A549 (cell line): ENCODE measurements around the gene KIF3A. TPM values are rescaled to one million over a fixed set of nuclear protein-coding genes. Genes with fewer than 3 reads are reported as not detected.

Source experiments
- ATAC-seq, 2 experiments: fragments of 200-7000 bp in 1 of 2; fragments of >200 bp in 1 of 2; cut with Nextera tagmentation in 1 of 2; cut with Tn5 transposase in 1 of 2; 3 replicates each; pipeline versions ENCODE4 v1.8.0 to v1.9.1; 2018 to 2020; ENCODE audit warnings: mild to moderate bottlenecking in 1 of 2, moderate library complexity in 1 of 2
- CTCF ChIA-PET: fragments of 300-600 bp; sonication (Branson Sonifier 250); formaldehyde crosslinking; extraction: SDS; loops from one replicate; lab custom pipeline; 2021; ENCODE audit warnings: antibody characterized with exemption, inconsistent platforms; lab: Yijun Ruan, JAX
- POLR2A ChIA-PET: fragments of 350-600 bp; formaldehyde crosslinking; extraction: SDS; loops from one replicate; lab custom pipeline; 2021; ENCODE audit warnings: antibody characterized with exemption, inconsistent platforms; lab: Yijun Ruan, JAX
- DNase-seq, 2 experiments: peaks; one replicate each; pipeline versions ENCODE4 v3.0.0 to v3.0.0-alpha.2; 2011 to 2016; ENCODE audit warnings: low read depth in 1 of 2, low spot score in 1 of 2
- FAIRE-seq: peaks from 2 replicates; lab custom pipeline; 2011; peaks lifted over from hg19 to GRCh38; lab: Jason Lieb, UNC
- H3K27ac ChIP-seq, 2 experiments: fragments of >200 bp; sonication (Bioruptor Twin); formaldehyde crosslinking; 3 replicates each; pipeline ENCODE4 v1.5.1; 2016 to 2017
- H3K4me1 ChIP-seq: fragments of >200 bp; sonication (Bioruptor Twin); formaldehyde crosslinking; 3 replicates; pipeline ENCODE4 v1.6.1; 2016
- H3K4me2 ChIP-seq: fragments of >200 bp; sonication (Bioruptor Twin); formaldehyde crosslinking; 3 replicates; pipeline ENCODE4 v1.6.1; 2016
- H3K4me3 ChIP-seq: fragments of >200 bp; sonication (Bioruptor Twin); formaldehyde crosslinking; 3 replicates; pipeline ENCODE4 v1.5.1; 2016
- H3K9me3 ChIP-seq: fragments of >200 bp; sonication (Bioruptor Twin); formaldehyde crosslinking; 3 replicates; pipeline ENCODE4 v1.6.1; 2016
- BHLHE40 ChIP-seq: IDR thresholded peaks from 2 replicates; pipeline ENCODE4 v1.6.1; 2012; ENCODE audit warnings: low read depth, low read length, inconsistent platforms
- CBX2 ChIP-seq: fragments of 200-600 bp; sonication (generic); IDR thresholded peaks from 2 replicates; pipeline ENCODE4 v1.6.1; 2016; ENCODE audit warnings: low read depth, mild to moderate bottlenecking, borderline replicate concordance
- CEBPB ChIP-seq, 2 experiments: fragments of >200 bp in 1 of 2; sonication (Bioruptor Twin) in 1 of 2; formaldehyde crosslinking in 1 of 2; IDR thresholded peaks; 2 replicates each; pipeline ENCODE4 v1.6.1; 2012 to 2016
- CHD2 ChIP-seq: fragments of 150-350 bp; IDR thresholded peaks from 2 replicates; pipeline ENCODE4 v1.6.1; 2014; ENCODE audit warnings: low read length; ENCODE audit not compliant: partially characterized antibody
- E2F6 ChIP-seq: IDR thresholded peaks from 2 replicates; pipeline ENCODE4 v1.6.1; 2012; ENCODE audit warnings: low read depth, borderline replicate concordance
- EHMT2 ChIP-seq: fragments of 200-600 bp; sonication (generic); IDR thresholded peaks from 2 replicates; pipeline ENCODE4 v1.6.1; 2016; ENCODE audit warnings: antibody characterized with exemption, low read depth, mild to moderate bottlenecking, moderate library complexity
- ELK1 ChIP-seq: fragments of 150-350 bp; IDR thresholded peaks from 2 replicates; pipeline ENCODE4 v1.6.1; 2014; ENCODE audit warnings: low read depth, mild to moderate bottlenecking, low read length
- EP300 ChIP-seq, 2 experiments: fragments of >200 bp; sonication (Bioruptor Twin); formaldehyde crosslinking; IDR thresholded peaks; 2 replicates in 1 of 2; 3 replicates in 1 of 2; pipeline ENCODE4 v1.6.1; 2016 to 2017
- FOSL2 ChIP-seq, 2 experiments: fragments of 450-650 bp in 1 of 2; fragments of >200 bp in 1 of 2; sonication (Bioruptor Twin) in 1 of 2; formaldehyde crosslinking; IDR thresholded peaks; 2 replicates each; pipeline versions ENCODE4 v1.5.0 to v1.6.1; 2016 to 2020; ENCODE audit warnings: mild to moderate bottlenecking in 1 of 2, moderate library complexity in 1 of 2
- HOXA7 ChIP-seq: fragments of 250-450 bp; sonication (Bioruptor Pico); IDR thresholded peaks from 2 replicates; pipeline ENCODE4 v1.5.0; 2020; ENCODE audit warnings: mild to moderate bottlenecking, moderate library complexity
- HOXB13 ChIP-seq: fragments of 250-450 bp; sonication (Bioruptor Pico); IDR thresholded peaks from 2 replicates; pipeline ENCODE4 v1.5.0; 2020; ENCODE audit warnings: low read depth, mild to moderate bottlenecking, moderate library complexity
- KDM1A ChIP-seq: fragments of 200-600 bp; sonication (generic); IDR thresholded peaks from 2 replicates; pipeline ENCODE4 v1.6.1; 2016; ENCODE audit warnings: low read depth, mild to moderate bottlenecking
- NR3C1 ChIP-seq: fragments of >200 bp; sonication (Bioruptor Twin); formaldehyde crosslinking; IDR thresholded peaks from 3 replicates; pipeline ENCODE4 v1.6.1; 2017
- PHF8 ChIP-seq: fragments of 200-600 bp; sonication (generic); IDR thresholded peaks from 2 replicates; pipeline ENCODE4 v1.6.1; 2016; ENCODE audit warnings: low read depth, mild to moderate bottlenecking, antibody characterized with exemption, moderate library complexity, borderline replicate concordance
- POLR2A ChIP-seq: IDR thresholded peaks from 2 replicates; pipeline ENCODE4 v1.6.1; 2012; ENCODE audit warnings: mild to moderate bottlenecking, low read length
- POLR2AphosphoS2 ChIP-seq: conservative IDR thresholded peaks from 2 replicates; pipeline ENCODE4 v1.6.1; 2012; ENCODE audit warnings: low read length, improper control_type of control experiment, inconsistent platforms
- RAD21 ChIP-seq, 2 experiments: fragments of >200 bp in 1 of 2; sonication (Bioruptor Twin) in 1 of 2; formaldehyde crosslinking in 1 of 2; IDR thresholded peaks in 1 of 2; conservative IDR thresholded peaks in 1 of 2; 2 replicates in 1 of 2; 3 replicates in 1 of 2; pipeline ENCODE4 v1.6.1; 2012 to 2018; ENCODE audit warnings: inconsistent platforms in 1 of 2
- RCOR1 ChIP-seq: fragments of 150-350 bp; IDR thresholded peaks from 2 replicates; pipeline ENCODE4 v1.6.1; 2014; ENCODE audit warnings: antibody characterized with exemption, low read length, low read depth
- RNF2 ChIP-seq: fragments of 200-600 bp; sonication (generic); IDR thresholded peaks from 2 replicates; pipeline ENCODE4 v1.6.1; 2016; ENCODE audit warnings: low read depth, mild to moderate bottlenecking, antibody characterized with exemption, moderate library complexity, borderline replicate concordance
- SREBF2 ChIP-seq: fragments of 450-650 bp; IDR thresholded peaks from 2 replicates; pipeline ENCODE4 v1.6.1; 2014; ENCODE audit warnings: mild to moderate bottlenecking, moderate library complexity
- TFCP2L1 ChIP-seq: fragments of 250-450 bp; sonication (Bioruptor Pico); IDR thresholded peaks from 2 replicates; pipeline ENCODE4 v1.5.0; 2021; ENCODE audit warnings: mild to moderate bottlenecking
- ZFP36 ChIP-seq: fragments of 450-650 bp; IDR thresholded peaks from 2 replicates; pipeline ENCODE4 v1.6.1; 2014; ENCODE audit warnings: borderline replicate concordance; ENCODE audit not compliant: partially characterized antibody
- ZSCAN20 ChIP-seq: fragments of 250-450 bp; sonication (Bioruptor Pico); IDR thresholded peaks from 2 replicates; pipeline ENCODE4 v1.8.0; 2022; ENCODE audit warnings: mild to moderate bottlenecking, moderate library complexity
- WGBS: methylation state at CpG from one replicate; pipeline ENCODE4 v1.1.6; 2017; ENCODE audit errors: missing lambda C conversion rate; 5-methylcytosine and 5-hydroxymethylcytosine counted together
- polyA plus RNA-seq, 4 experiments: library from polyadenylated mRNA; depleted of rRNA in 3 of 4; stranded (reverse); fragments of >200 nt; fragmentation: RNase III in 1 of 4; extraction: RNeasy Plus Mini Kit Qiagen cat#74134 plus additional on column Dnase treatment in 1 of 4; gene quantifications; 2 replicates in 3 of 4; 3 replicates in 1 of 4; pipeline ENCODE4 v1.2.3, GENCODE V29; 2011 to 2017
- TF ChIP-seq, protein P1 (sequence below): fragments of 450-650 bp; IDR thresholded peaks from 2 replicates; pipeline ENCODE4 v1.6.1; 2014; ENCODE audit warnings: antibody characterized with exemption
- TF ChIP-seq, protein P2 (sequence below): fragments of >200 bp; sonication (Bioruptor Twin); formaldehyde crosslinking; IDR thresholded peaks from 3 replicates; pipeline ENCODE4 v1.6.1; 2016
- TF ChIP-seq, protein P3 (sequence below): fragments of 250-450 bp; sonication (Bioruptor Pico); IDR thresholded peaks from 2 replicates; pipeline ENCODE4 v1.5.0; 2020; ENCODE audit warnings: low read depth, mild to moderate bottlenecking, moderate library complexity

The KIF3A gene
- polyA plus RNA-seq, 2 of the 4 experiments (the other 2 are of a cell fraction), result 12.8 to 20.5 TPM

DNA sequence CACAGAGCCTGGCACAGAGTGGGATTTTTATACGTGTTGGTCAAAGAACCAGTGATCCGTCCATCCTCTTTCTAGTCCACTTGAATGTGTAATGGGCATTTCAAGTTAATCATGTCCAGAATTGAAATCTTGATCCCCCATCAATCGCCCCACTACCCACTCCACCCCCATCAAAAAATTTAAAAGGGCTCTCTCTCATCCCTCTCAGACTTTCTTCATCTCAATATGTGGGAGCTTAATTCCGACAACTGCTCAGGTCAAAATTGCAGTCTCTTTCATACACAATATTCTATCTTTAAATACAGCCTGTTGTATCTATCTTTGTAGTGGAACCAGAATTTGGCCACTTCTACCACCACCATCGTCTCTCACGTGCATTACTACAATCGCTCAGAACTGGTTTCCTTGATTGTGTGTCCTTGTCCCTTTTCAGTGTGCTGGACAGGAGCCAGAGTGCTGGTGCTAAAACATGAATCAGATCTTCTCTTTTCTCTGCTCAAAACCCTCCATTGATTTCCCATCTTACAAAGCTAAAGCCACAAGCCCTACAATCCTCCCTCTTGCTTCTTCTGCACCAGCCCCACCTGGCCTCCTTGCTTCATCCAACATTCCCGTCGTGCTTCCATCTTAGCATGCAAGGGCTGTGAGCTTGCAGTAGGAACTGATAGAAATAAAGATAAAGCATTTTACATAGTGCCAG, 786 bp upstream of the KIF3A start (continued):
- no peak for TF ChIP-seq ELK1
- TF ChIP-seq RNF2, result no peak
- TF ChIP-seq CHD2, result no peak
- TF ChIP-seq RCOR1, result no peak
- TF ChIP-seq, all 56 proteins: peak for 0

- ChIA-PET POLR2A (no interaction called here), CTCF (no interaction called here)
- ATAC-seq (no peak), FAIRE-seq (no peak), DNase-seq (no peak)
- H3K4me3 ChIP-seq, result no peak overlapping the region
- H3K4me2 ChIP-seq, result no peak overlapping the region
- H3K4me1 ChIP-seq, result peaks cover 12% of the 10 kb centered on the region
- WGBS, result 89% methylated on average over 2 of the region's 2 CpGs
- no peaks in the 10 kb centered on the region for H3K9me3 ChIP-seq
- TF ChIP-seq E2F6 (no peak), TFCP2L1 (CRISPR knock-in tag) (no peak), HOXB13 (CRISPR knock-in tag) (no peak), POLR2AphosphoS2 (no peak), RNF2 (no peak), ZSCAN20 (no peak), EP300 (IDR thresholded peaks at IDR 0.05) (no peak), CEBPB (IDR thresholded peaks at IDR 0.05) (no peak), PHF8 (no peak), EHMT2 (no peak), BHLHE40 (no peak)
- H3K27ac ChIP-seq, result no peak overlapping the region
Observed at GRCh38 chr5:132734687-132735086, 2.7 kb downstream of the KIF3A start.

DNA sequence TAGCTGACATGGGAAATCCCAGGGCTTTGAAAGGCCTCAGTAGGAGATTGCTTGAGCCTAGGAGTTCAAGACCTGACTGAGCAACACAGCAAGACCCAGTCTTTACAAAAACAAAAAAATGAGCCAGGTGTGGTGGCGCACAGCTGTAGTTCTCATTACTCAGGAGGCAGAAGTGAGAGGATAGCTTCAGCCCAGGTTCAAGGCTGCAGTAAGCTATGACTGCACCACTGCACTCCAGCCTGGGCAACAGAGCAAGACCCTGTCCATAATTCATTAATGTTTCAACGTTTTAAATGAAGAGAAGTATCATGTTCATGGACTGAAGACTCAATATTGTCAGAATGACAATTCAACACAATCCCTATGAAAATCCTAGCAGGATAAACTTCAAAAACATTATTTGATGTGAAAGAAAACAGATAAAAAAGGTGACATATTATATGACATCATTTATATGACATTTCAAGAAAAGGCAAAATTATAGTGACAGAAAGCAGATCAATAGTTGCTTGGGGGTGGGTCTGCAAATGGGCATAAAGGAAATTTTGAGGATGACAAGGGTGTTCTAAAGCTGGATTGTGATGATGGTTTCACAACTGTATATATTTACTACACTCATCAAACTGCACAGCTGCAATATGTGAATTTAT, 3.7 kb downstream of the KIF3A start:
- 62% methylated on average over 2 of the region's 2 CpGs for WGBS
- no peak for FAIRE-seq
- no peak for ATAC-seq
- no peaks in the 10 kb centered on the region for H3K9me3 ChIP-seq
- DNase-seq, result no peak
- TF ChIP-seq, protein P1, sequence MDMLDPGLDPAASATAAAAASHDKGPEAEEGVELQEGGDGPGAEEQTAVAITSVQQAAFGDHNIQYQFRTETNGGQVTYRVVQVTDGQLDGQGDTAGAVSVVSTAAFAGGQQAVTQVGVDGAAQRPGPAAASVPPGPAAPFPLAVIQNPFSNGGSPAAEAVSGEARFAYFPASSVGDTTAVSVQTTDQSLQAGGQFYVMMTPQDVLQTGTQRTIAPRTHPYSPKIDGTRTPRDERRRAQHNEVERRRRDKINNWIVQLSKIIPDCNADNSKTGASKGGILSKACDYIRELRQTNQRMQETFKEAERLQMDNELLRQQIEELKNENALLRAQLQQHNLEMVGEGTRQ, result no peak
- no peak for TF ChIP-seq FOSL2 (IDR thresholded peaks at IDR 0.05)
- no peak for TF ChIP-seq FOSL2 (CRISPR knock-in tag; IDR thresholded peaks at IDR 0.05)
- no peak for TF ChIP-seq RAD21 (conservative IDR thresholded peaks at IDR 0.05 in 1 of 2, IDR thresholded peaks at IDR 0.05 in 1 of 2)
- no peak for TF ChIP-seq PHF8
- no peak for TF ChIP-seq HOXA7 (CRISPR knock-in tag)
- no peak for TF ChIP-seq BHLHE40
- no peak for TF ChIP-seq SREBF2
- no peak for TF ChIP-seq CBX2
- TF ChIP-seq RNF2, result no peak
- TF ChIP-seq, protein P2, sequence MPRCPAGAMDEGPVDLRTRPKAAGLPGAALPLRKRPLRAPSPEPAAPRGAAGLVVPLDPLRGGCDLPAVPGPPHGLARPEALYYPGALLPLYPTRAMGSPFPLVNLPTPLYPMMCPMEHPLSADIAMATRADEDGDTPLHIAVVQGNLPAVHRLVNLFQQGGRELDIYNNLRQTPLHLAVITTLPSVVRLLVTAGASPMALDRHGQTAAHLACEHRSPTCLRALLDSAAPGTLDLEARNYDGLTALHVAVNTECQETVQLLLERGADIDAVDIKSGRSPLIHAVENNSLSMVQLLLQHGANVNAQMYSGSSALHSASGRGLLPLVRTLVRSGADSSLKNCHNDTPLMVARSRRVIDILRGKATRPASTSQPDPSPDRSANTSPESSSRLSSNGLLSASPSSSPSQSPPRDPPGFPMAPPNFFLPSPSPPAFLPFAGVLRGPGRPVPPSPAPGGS, result no peak
- no peak for TF ChIP-seq POLR2A
- TF ChIP-seq NR3C1, result no peak
- no peak for TF ChIP-seq KDM1A
- TF ChIP-seq CEBPB (IDR thresholded peaks at IDR 0.05), result no peak
- TF ChIP-seq, protein P3, sequence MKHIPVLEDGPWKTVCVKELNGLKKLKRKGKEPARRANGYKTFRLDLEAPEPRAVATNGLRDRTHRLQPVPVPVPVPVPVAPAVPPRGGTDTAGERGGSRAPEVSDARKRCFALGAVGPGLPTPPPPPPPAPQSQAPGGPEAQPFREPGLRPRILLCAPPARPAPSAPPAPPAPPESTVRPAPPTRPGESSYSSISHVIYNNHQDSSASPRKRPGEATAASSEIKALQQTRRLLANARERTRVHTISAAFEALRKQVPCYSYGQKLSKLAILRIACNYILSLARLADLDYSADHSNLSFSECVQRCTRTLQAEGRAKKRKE (CRISPR knock-in tag), result no peak
- no peak for TF ChIP-seq ZFP36
- POLR2A ChIA-PET, result no interaction called here
- CTCF ChIA-PET, result interaction anchor here (1.4 to 1.6 kb wide), 2 partner anchors 14 to 87 kb away, joined by 3 to 4 read pairs; no protein-coding TSS in a partner anchor
- no peak overlapping the region for H3K4me2 ChIP-seq
- H3K4me1 ChIP-seq, result peaks cover 12% of the 10 kb centered on the region
- H3K4me3 ChIP-seq, result no peak overlapping the region
- no peak overlapping the region for H3K27ac ChIP-seq
